ENCODE data around the gene MTERF4. TPM values are rescaled to one million over a fixed set of nuclear protein-coding genes. Genes with fewer than 3 reads are reported as not detected.

Gene MTERF4
- total and polyA plus RNA-seq, 2 of the 8 experiments (the other 6 are each of a cell fraction or from before 2014, with no cell fraction given) = 25.9 to 28.5 TPM

DNA sequence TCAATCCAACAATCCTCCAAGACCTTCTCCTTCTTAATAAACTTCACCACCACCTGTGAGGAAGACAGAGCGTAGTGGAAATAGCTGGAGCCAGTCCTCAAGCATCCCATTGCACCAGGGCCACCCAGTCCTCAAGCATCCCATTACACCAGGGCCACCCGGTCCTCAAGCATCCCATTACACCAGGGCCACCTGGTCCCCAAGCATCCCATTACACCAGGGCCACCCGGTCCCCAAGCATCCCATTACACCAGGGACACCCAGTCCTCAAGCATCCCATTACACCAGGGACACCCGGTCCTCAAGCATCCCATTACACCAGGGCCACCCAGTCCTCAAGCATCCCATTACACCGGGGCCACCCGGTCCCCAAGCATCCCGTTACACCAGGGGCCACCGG is 13.3 kb upstream of the MTERF4 start:
- 94% methylated on average over 8 of the region's 8 CpGs; no CpG with 5 or more reads in 1 of the 2 experiments for WGBS, 2 experiments (ENCODE audit: extremely low coverage in 1 of 2, insufficient coverage in 1 of 2, insufficient read length in 1 of 2, insufficient replicate concordance in 2 of 2, low coverage in 1 of 2, low lambda C conversion rate in 2 of 2, missing lambda C conversion rate in 1 of 2)
- FAIRE-seq (no peak), DNase-seq (ENCODE audit: low read depth in 1 of 2, low spot score in 2 of 2) (no peak)
- Histone ChIP-seq H2BK20ac (ENCODE audit: low read length) (no peak overlapping the region), H4K91ac (replicated peaks; ENCODE audit: insufficient read length, low read length) (no peak overlapping the region), H3K9ac (replicated peaks in 1 of 4; ENCODE audit: extremely low read depth in 1 of 4, low read depth in 3 of 4, low read length in 3 of 4) (no peak overlapping the region), H2AK5ac (ENCODE audit: low read depth, low read length) (no peak overlapping the region), H2BK5ac (ENCODE audit: low read depth, low read length) (no peak overlapping the region), H2AFZ (ENCODE audit: low read length) (no peak overlapping the region), H3K36me3 (ENCODE audit: control insufficient read depth in 2 of 4, insufficient read depth in 4 of 4, low read length in 3 of 4) (peaks cover 0 to 13% (median 4%) of the 10 kb centered on the region in 4 experiments; a peak in 3 of 8 replicates), H3K18ac (ENCODE audit: extremely low read depth, low read length) (no peak overlapping the region), H3K4me3 (ENCODE audit: extremely low read depth in 1 of 4, insufficient read depth in 2 of 4, low read depth in 3 of 4, low read length in 4 of 4) (no peak overlapping the region), H3K14ac (ENCODE audit: insufficient read length) (no peak overlapping the region), H3K4ac (replicated peaks; ENCODE audit: insufficient read length, low read depth, low read length) (no peak overlapping the region), H2BK15ac (ENCODE audit: low read length) (no peak overlapping the region), H2BK120ac (replicated peaks; ENCODE audit: low read depth, low read length) (no peak overlapping the region), H3K79me2 (ENCODE audit: control insufficient read depth in 1 of 2, insufficient read depth in 2 of 2, low read length in 2 of 2) (no peaks in the 10 kb centered on the region), H3K23me2 (ENCODE audit: low read depth, low read length) (no peaks in the 10 kb centered on the region), H3K9me3 (ENCODE audit: insufficient read depth in 2 of 2, low read depth in 1 of 2, low read length in 1 of 2) (no peaks in the 10 kb centered on the region), H4K8ac (ENCODE audit: extremely low read depth, insufficient read depth, low read length) (no peak overlapping the region), H3K4me2 (ENCODE audit: insufficient read depth in 1 of 2, low read depth in 2 of 2, low read length in 2 of 2) (no peak overlapping the region), H2BK12ac (ENCODE audit: low read depth, low read length) (no peak overlapping the region), H3K56ac (replicated peaks; ENCODE audit: insufficient read length, low read depth, low read length) (no peak overlapping the region), H3K4me1 (replicated peaks in 1 of 4; ENCODE audit: control insufficient read depth in 3 of 4, insufficient read depth in 4 of 4, low read length in 3 of 4) (no peaks in the 10 kb centered on the region), H4K20me1 (replicated peaks in 1 of 2; ENCODE audit: control insufficient read depth in 1 of 2, insufficient read depth in 2 of 2, low read length in 2 of 2) (peaks cover 3 to 6% of the 10 kb centered on the region in 2 experiments), H4K5ac (ENCODE audit: insufficient read length, low read depth, low read length) (no peak overlapping the region), H3K27ac (ENCODE audit: low read depth, low read length) (no peak overlapping the region), H3K79me1 (ENCODE audit: low read depth, low read length) (no peaks in the 10 kb centered on the region), H3K27me3 (replicated peaks in 1 of 4; ENCODE audit: control insufficient read depth in 3 of 4, extremely low read depth in 1 of 4, insufficient read depth in 3 of 4, low read length in 3 of 4) (no peaks in the 10 kb centered on the region), H3K23ac (ENCODE audit: insufficient read length) (no peak overlapping the region)
- POLR2A ChIA-PET (ENCODE audit: partially characterized antibody) = no interaction called here
- CTCF ChIA-PET (ENCODE audit: partially characterized antibody) = no interaction called here
- no peak for TF ChIP-seq EP300 (IDR thresholded peaks at IDR 0.05; ENCODE audit: borderline replicate concordance in 1 of 2, low read depth in 2 of 2, low read length in 2 of 2)
- TF ChIP-seq HDAC6 (IDR thresholded peaks at IDR 0.05; ENCODE audit: low read depth, low read length) = no peak
- no peak for TF ChIP-seq CHD2 (IDR thresholded peaks at IDR 0.05; ENCODE audit: low read length)
- TF ChIP-seq JUN (IDR thresholded peaks at IDR 0.05; ENCODE audit: low read depth, low read length) = no peak
- TF ChIP-seq POU5F1 (IDR thresholded peaks at IDR 0.05; ENCODE audit: low read depth, low read length) = no peak
- no peak for TF ChIP-seq CREB1 (IDR thresholded peaks at IDR 0.05)
- no peak for TF ChIP-seq GABPA (IDR thresholded peaks at IDR 0.05; ENCODE audit: borderline replicate concordance, insufficient read depth, low read length)
- TF ChIP-seq RXRA (IDR thresholded peaks at IDR 0.05; ENCODE audit: insufficient read depth, low read depth, low read length) = no peak
- TF ChIP-seq BCL11A (IDR thresholded peaks at IDR 0.05; ENCODE audit: low read depth in 2 of 2, low read length in 2 of 2) = no peak
- TF ChIP-seq EZH2 (IDR thresholded peaks at IDR 0.05; ENCODE audit: low read depth, low read length, severe bottlenecking) = no peak

Data from H1 (cell line).